RKO (cell line): ENCODE data around the gene TAC3.
"Not testable (repeated sequence)": the region's sequence is repeated elsewhere in the genome, so short reads cannot be mapped to it uniquely, and the experiment has no call there.

Source experiments
- DNase-seq: peaks from one replicate; pipeline ENCODE4 v3.0.0-alpha.2; 2016; ENCODE audit warnings: low spot score

The TAC3 gene

DNA sequence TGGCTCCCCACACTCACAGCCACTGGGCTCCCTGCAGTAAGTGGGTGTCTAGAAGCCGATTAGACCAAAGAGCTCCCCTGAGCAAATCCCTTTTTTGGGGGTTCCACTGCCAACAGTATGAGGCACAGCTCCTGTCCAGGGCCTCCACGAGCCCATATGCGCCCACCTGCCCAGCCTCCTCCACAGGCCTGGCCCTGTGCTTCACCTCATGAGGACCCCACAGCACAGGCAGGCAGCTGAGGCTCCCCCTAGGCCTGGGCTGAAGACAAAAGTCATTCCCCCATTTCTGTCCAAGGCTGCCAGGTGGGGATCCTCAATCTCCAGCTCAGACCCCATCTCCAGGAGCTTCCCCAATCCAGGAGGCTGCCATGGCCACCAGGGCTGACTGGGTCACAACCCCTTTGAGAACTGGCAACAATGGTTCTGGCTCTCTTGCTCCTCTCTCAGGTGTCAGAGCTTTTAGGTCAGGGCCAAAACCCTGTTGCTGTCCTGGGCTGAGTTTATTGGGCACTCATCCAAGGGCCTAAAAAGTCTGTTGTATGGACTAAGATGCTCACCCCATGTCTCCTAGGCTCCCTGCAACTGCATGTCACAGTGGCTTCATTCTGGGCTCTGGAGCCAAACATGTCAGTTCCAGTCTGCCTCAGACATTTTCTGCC, 33.6 kb downstream of the TAC3 start:
- DNase-seq = not testable (repeated sequence)

DNA sequence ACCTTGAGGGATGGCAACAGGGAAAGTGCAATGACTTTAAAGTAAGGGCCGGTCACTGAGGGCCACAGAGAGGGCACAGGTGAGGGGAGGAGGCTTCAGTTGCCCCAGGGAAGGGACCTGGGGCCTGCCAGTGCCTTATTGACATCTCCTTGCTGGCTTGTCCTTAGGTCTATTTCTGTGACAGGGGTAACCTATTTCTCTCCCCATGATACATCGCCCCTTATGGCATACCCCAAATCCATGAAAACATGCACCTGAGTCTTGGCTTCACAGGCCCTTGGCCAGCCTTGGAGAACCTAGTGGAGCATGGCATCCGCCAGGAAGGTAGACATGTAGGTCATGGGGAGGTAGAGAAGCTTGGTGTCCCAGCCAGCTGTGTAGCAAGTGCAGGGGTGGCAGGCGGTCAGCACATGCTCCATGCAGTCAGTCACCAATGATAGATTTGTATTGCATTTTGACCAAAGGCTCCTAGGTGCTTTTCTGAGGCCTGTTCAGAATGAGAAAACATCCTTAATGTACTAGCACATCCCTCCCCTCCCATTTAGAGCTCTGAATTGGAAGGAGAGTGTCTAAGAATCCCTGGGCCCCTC, 35.3 kb downstream of the TAC3 start:
- DNase-seq = no peak

DNA sequence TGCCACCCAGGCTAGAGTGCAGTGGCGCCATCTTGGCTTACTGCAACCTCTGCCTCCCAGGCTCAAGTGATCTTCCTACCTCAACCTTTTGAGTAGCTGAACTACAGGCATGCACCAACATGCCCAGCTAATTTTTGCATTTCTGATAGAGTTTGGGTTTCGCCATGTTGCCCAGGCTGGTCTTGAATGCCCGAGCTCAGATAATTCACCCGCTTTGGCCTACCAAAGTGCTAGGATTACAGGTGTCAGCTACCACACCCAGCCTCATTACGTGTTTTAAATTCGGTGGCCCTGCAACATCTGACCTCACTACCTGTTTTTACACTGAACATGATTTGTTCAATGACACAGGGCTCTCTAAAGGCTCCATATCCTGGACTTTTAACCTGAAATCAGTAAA, 36.1 kb downstream of the TAC3 start:
- DNase-seq = no peak

DNA sequence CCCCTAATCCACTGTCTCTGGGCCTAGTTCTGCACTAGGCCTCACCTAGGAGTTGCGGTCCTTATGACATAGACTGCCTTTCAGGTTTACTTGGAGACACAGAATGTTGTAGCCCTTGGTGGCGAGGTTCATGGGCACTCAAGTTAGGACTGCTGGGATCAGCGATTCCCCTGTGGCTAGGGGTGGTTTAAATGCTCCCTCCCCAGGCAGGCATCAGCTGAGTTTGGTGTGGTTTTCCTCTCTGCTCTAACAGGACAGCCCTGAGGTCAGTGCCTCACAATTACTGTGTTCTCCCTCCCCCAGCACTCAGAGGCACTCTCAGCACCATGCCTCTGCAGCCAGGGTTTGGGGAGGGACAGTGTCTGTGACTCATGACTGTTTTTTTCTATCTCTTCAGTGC, 36.7 kb downstream of the TAC3 start:
- no peak for DNase-seq

DNA sequence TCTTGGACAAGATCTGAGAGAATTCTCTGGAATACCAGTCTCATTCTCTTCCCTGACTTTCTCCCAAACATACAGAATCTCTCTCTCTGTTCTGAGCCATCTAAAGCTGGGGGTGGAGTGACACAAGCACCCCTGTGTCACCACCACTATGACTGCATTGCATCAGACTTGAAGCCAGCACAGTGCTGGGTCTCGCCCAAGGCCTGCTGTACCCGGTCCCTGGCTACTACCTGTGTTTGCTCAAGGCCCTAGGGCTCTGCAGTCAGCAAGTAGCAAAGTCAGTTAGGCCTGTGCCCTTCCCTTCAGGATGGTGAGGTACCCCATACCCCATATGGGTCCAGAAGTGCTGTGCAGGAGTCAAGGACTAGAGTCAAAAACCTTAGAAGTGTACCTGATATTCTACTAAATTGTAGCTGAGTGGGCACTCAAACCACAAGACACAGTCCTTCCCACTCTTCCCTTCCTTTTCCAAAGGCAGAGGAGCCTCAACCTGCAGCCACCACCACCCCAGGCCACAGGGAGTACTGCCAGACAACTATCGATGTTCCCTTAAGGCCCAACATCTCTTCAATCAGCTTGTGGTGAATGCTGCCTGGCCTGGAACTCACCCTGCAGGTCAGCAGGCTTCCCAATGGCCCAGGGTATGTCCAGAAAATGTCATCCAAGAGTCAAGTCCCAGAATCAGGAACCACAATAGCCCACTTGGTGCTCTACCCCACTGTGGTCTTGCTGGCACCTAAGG, 37.8 kb downstream of the TAC3 start:
- DNase-seq = no peak

DNA sequence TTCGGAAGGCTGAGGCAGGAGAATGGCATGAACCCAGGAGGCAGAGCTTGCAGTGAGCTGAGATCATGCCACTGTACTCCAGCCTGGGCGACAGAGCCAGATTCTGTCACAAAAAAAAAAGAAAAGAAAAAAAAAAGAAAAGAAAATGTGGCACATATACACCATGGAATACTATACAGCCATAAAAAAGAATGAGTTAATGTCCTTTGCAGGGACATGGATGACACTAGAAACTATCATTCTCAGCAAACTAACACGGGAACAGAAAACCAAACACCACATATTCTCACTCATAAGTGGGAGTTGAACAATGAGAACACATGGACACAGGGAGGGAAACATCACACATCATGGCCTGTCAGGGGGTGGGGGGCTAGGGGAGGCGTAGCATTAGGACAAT, 39.0 kb downstream of the TAC3 start:
- DNase-seq = not testable (repeated sequence)

DNA sequence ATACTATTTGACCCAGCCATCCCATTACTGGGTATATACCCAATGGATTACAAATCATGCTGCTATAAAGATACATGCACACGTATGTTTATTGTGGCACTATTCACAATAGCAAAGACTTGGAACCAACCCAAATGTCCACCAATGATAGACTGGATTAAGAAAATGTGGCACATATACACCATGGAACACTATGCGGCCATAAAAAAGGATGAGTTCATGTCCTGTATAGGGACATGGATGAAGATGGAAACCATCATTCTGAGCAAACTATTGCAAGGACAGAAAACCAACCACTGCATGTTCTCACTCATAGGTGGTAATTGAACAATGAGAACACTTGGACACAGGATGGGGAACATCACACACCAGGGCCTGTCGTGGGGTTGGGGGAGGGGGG, 42.1 kb downstream of the TAC3 start:
- not testable (repeated sequence) for DNase-seq

DNA sequence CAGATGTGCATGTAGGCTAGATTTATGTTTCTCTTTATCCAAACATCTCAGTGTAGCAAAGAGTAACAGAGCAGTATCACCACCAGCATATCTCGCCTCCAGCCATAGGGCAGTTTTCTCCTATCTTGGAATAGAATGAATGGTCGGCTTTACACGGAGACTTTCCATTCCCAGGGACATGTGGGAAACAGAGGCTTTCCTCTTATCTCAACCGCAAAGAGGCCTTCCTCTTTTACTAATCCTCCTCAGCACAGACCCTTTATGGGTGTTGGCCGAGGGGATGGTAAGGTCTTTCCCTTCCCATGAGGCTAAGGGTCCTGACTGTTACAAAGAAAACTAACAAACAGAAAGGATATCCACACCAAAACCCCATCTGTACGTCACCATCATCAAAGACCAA, 47.4 kb downstream of the TAC3 start:
- DNase-seq = not testable (repeated sequence)

DNA sequence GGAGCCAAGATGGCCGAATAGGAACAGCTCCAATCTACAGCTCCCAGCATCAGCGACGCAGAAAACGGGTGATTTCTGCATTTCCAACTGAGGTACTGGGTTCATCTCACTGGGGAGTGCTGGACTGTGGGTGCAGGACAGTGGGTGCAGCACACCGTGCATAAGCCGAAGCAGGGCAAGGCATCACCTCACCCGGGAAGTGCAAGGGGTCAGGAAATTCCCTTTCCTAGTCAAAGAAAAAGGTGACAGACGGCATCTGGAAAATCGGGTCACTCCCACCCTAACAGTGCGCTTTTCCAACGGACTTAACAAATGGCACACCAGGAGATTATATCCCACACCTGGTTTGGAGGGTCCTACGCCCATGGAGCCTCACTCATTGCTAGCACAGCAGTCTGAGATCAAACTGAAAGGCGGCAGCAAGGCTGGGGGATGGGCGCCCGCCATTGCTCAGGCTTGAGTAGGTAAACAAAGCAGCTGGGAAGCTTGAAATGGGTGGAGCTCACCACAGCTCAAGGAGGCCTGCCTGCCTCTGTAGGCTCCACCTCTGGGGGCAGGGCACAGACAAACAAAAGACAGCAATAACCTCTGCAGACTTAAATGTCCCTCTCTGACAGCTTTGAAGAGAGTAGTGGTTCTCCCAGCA, 50.2 kb downstream of the TAC3 start:
- not testable (repeated sequence) for DNase-seq

DNA sequence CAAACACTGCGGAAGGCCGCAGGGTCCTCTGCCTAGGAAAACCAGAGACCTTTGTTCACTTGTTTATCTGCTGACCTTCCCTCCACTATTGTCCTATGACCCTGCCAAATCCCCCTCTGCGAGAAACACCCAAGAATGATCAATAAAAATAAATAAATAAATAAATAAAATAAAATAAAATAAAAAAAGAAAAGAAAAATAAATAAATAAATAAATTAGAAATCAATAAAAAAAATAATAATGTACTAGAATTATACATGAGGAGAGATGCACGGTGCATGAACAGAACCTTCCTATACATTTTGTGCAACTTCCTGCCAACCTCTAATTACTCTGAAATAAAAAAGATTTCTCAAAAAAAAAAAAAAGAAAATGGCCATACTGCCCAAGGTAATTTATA, 51.2 kb downstream of the TAC3 start:
- not testable (repeated sequence) for DNase-seq

DNA sequence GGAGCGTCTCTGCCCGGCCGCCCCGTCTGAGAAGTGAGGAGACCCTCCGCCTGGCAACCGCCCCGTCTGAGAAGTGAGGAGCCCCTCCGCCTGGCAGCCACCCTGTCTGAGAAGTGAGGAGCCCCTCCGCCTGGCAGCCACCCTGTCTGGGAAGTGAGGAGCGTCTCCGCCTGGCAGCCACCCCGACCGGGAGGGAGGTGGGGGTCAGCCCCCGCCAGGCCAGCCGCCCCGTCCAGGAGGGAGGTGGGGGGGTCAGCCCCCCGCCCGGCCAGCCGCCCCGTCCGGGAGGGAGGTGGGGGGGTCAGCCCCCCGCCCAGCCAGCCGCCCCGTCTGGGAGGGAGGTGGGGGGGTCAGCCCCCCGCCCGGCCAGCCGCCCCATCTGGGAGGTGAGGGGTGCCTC, 52.8 kb downstream of the TAC3 start:
- DNase-seq = not testable (repeated sequence)

DNA sequence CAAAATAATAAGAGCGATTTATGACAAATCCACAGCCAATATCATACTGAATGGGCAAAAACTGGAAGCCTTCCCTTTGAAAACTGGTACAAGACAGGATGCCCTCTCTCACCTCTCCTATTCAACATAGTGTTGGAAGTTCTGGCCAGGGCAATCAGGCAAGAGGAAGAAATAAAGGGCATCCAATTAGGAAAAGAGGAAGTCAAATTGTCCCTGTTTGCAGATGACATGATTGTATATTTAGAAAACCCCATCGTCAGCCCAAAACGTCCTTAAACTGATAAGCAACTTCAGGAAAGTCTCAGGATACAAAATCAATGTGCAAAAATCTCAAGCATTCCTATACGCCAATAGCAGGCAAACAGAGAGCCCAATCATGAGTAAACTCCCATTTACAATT, 54.1 kb downstream of the TAC3 start:
- DNase-seq = not testable (repeated sequence)
